NB4 (cell line): ENCODE measurements around the gene RAB14.

Experiments used
- CTCF ChIP-seq: IDR thresholded peaks from one replicate; pipeline ENCODE4 v1.5.1; 2012; ENCODE audit warnings: low read depth, low read length
- MYC ChIP-seq: IDR thresholded peaks from 2 replicates; pipeline ENCODE4 v1.6.1; 2011; ENCODE audit warnings: low read depth, low read length
- POLR2A ChIP-seq: IDR thresholded peaks from 2 replicates; pipeline ENCODE4 v1.6.1; 2011; ENCODE audit warnings: mild to moderate bottlenecking; ENCODE audit not compliant: insufficient read length; ENCODE audit errors: extremely low read depth
- TF ChIP-seq, protein P1 (sequence below): IDR thresholded peaks from 2 replicates; pipeline ENCODE4 v1.6.1; 2011; ENCODE audit warnings: low read depth, low read length

- TF ChIP-seq CTCF: no peak
- TF ChIP-seq, protein P1, sequence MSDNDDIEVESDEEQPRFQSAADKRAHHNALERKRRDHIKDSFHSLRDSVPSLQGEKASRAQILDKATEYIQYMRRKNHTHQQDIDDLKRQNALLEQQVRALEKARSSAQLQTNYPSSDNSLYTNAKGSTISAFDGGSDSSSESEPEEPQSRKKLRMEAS: no peak
- no peak for TF ChIP-seq POLR2A
- TF ChIP-seq MYC: no peak
Observed at GRCh38 chr9:121187636-121188305, 13.9 kb downstream of the RAB14 start.
